HepG2 (cell line): Measurements from ENCODE around the gene UBAP2. TPM values are rescaled to one million over a fixed set of nuclear protein-coding genes. Genes with fewer than 3 reads are reported as not detected.

Experiments used
- ATAC-seq: fragments of 200-7000 bp; cut with Tn5 transposase; 3 replicates; pipeline ENCODE4 v1.9.1; 2020; ENCODE audit warnings: mild to moderate bottlenecking, moderate library complexity
- BruUV-seq: library from RNA; stranded (reverse); fragments of 400-500 nt; replicated peaks from 2 replicates; lab custom pipeline; 2021; lab: Mats Ljungman, UMichigan
- CTCF ChIA-PET: fragments of 300-600 bp; formaldehyde crosslinking; extraction: SDS; loops from one replicate; lab custom pipeline; 2021; ENCODE audit warnings: low total read pairs, inconsistent platforms, low intra/inter-chr PET ratio; lab: Yijun Ruan, JAX
- POLR2A ChIA-PET: fragments of 350-600 bp; sonication (Branson Sonifier 250); formaldehyde crosslinking; loops from one replicate; lab custom pipeline; 2020; ENCODE audit warnings: antibody characterized with exemption, inconsistent platforms; lab: Yijun Ruan, JAX
- DNase-seq: peaks from one replicate; pipeline ENCODE4 v3.0.0-alpha.2; 2015; ENCODE audit warnings: low spot score
- FAIRE-seq: peaks from 3 replicates; lab custom pipeline; 2011; peaks lifted over from hg19 to GRCh38; lab: Jason Lieb, UNC
- H2AFZ ChIP-seq: one replicate; pipeline ENCODE4 v1.6.1; 2011; ENCODE audit warnings: low read length, inconsistent platforms
- H3K27ac ChIP-seq: fragments of 300-600 bp; 3 replicates; pipeline ENCODE4 v1.8.0; 2011; ENCODE audit warnings: mixed run types, mild to moderate bottlenecking, mixed read lengths, low read length, inconsistent platforms; ENCODE audit not compliant: insufficient read depth; ENCODE audit errors: extremely low read length
- H3K27me3 ChIP-seq, 2 experiments: fragments of 200-600 bp in 1 of 2; 2 replicates in 1 of 2; 3 replicates in 1 of 2; pipeline versions ENCODE4 v1.6.0 to v1.8.0; 2011; ENCODE audit warnings: low read length in 2 of 2, mild to moderate bottlenecking in 2 of 2, moderate library complexity in 2 of 2, inconsistent platforms in 1 of 2; ENCODE audit not compliant: insufficient read depth in 2 of 2, control insufficient read depth in 1 of 2
- H3K36me3 ChIP-seq, 2 experiments: fragments of 200-600 bp in 1 of 2; replicated peaks in 1 of 2; 2 replicates in 1 of 2; 3 replicates in 1 of 2; pipeline versions ENCODE4 v1.5.1 to v1.8.0; 2011; ENCODE audit warnings: low read length in 2 of 2, inconsistent platforms in 1 of 2; ENCODE audit not compliant: insufficient read depth in 2 of 2, control insufficient read depth in 1 of 2
- H3K4me1 ChIP-seq: 2 replicates; pipeline ENCODE4 v1.5.1; 2012; ENCODE audit warnings: low read length, inconsistent platforms; ENCODE audit not compliant: insufficient read depth
- H3K4me2 ChIP-seq: 2 replicates; pipeline ENCODE4 v1.6.0; 2011; ENCODE audit warnings: low read depth, low read length, inconsistent platforms
- H3K4me3 ChIP-seq, 3 experiments: fragments of 200-600 bp in 1 of 3; sonication (generic), shearing (Covaris generic) in 1 of 3; replicated peaks in 1 of 3; 2 replicates each; pipeline ENCODE4 v1.5.1; 2011 to 2016; ENCODE audit warnings: low read length in 3 of 3, inconsistent platforms in 2 of 3, low read depth in 2 of 3, mild to moderate bottlenecking in 2 of 3, control low read depth in 1 of 3, mixed read lengths in 1 of 3; ENCODE audit not compliant: insufficient read depth in 1 of 3
- H3K79me2 ChIP-seq: one replicate; pipeline ENCODE4 v1.6.1; 2011; ENCODE audit warnings: low read length, inconsistent platforms; ENCODE audit not compliant: insufficient read depth
- H3K9ac ChIP-seq: 2 replicates; pipeline ENCODE4 v1.6.0; 2011; ENCODE audit warnings: mild to moderate bottlenecking, low read depth, low read length, inconsistent platforms; ENCODE audit not compliant: insufficient read depth
- H3K9me3 ChIP-seq: 2 replicates; pipeline ENCODE4 v1.5.1; 2012; ENCODE audit warnings: mild to moderate bottlenecking, low read length
- H4K20me1 ChIP-seq: 2 replicates; pipeline ENCODE4 v1.6.0; 2011; ENCODE audit warnings: inconsistent platforms, mild to moderate bottlenecking, low read length, moderate library complexity; ENCODE audit not compliant: insufficient read depth
- CEBPG ChIP-seq: IDR thresholded peaks from 2 replicates; pipeline ENCODE4 v1.6.1; 2016
- CREB1 ChIP-seq, 2 experiments: fragments of 450-650 bp in 1 of 2; IDR thresholded peaks; 2 replicates each; pipeline ENCODE4 v1.6.1; 2016 to 2017; ENCODE audit warnings: control low read depth in 1 of 2, mild to moderate bottlenecking in 1 of 2, missing compliant biosample characterization in 1 of 2, missing genetic modification characterization in 1 of 2
- ELF1 ChIP-seq: sonication (generic); formaldehyde crosslinking; IDR thresholded peaks from 2 replicates; pipeline ENCODE4 v1.4.0; 2020; ENCODE audit warnings: missing genetic modification reagents
- KLF11 ChIP-seq: IDR thresholded peaks from 2 replicates; pipeline ENCODE4 v1.6.1; 2016; ENCODE audit warnings: missing compliant biosample characterization
- PPARG ChIP-seq: conservative IDR thresholded peaks from 2 replicates; pipeline ENCODE4 v1.6.1; 2016; ENCODE audit warnings: missing biosample characterization, missing genetic modification reagents
- RFX3 ChIP-seq: IDR thresholded peaks from 2 replicates; pipeline ENCODE4 v1.6.1; 2016; ENCODE audit warnings: missing biosample characterization, missing genetic modification reagents
- SOX6 ChIP-seq, 2 experiments: fragments of 450-650 bp in 1 of 2; sonication (generic) in 1 of 2; formaldehyde crosslinking in 1 of 2; IDR thresholded peaks; 2 replicates each; pipeline versions ENCODE4 v1.4.0 to v1.6.1; 2017 to 2020; ENCODE audit warnings: antibody characterized with exemption in 1 of 2, mild to moderate bottlenecking in 1 of 2, missing genetic modification reagents in 1 of 2
- THYN1 ChIP-seq: sonication (generic); formaldehyde crosslinking; IDR thresholded peaks from 2 replicates; pipeline ENCODE4 v1.8.1; 2023; ENCODE audit warnings: low read depth, mild to moderate bottlenecking, moderate library complexity, missing genetic modification reagents, borderline replicate concordance
- ZNF205 ChIP-seq: IDR thresholded peaks from 2 replicates; pipeline ENCODE4 v1.6.1; 2018; ENCODE audit warnings: missing biosample characterization, missing genetic modification reagents
- WGBS: methylation state at CpG from one replicate; pipeline ENCODE4 v1.1.6; 2017; ENCODE audit warnings: low lambda C conversion rate; 5-methylcytosine and 5-hydroxymethylcytosine counted together
- in situ Hi-C: cut with HindIII; loops from 2 replicates; pipeline ENCODE4 v1.10.0; 2017; ENCODE audit warnings: low pct_unique_long_range_greater_than_20kb; ENCODE audit not compliant: extremely low pct_ligation_motif_present
- intact Hi-C: fragments of 100-400 bp; cut with micrococcal nuclease; formaldehyde crosslinking; loops from one replicate; pipeline ENCODE4 v1.10.0; 2022; ENCODE audit not compliant: unreplicated experiment
- polyA plus RNA-seq, 8 experiments: library from polyadenylated mRNA; depleted of rRNA in 3 of 8; stranded (reverse) in 7 of 8; unstranded in 1 of 8; fragments of >200 nt; fragmentation: Illumina TruSeq in 4 of 8; extraction: Trizol in 4 of 8; gene quantifications; 2 replicates each; pipeline versions ENCODE4 v1.2.1 to v1.2.3, GENCODE V29; 2011 to 2016; ENCODE audit warnings: low read depth in 4 of 8, missing spikeins in 1 of 8, mixed read lengths in 1 of 8; ENCODE audit not compliant: insufficient read depth in 1 of 8
- total RNA-seq, 5 experiments: library from RNA; depleted of rRNA; stranded (reverse); fragments of >200 nt; fragmentation: Illumina TruSeq; extraction: Trizol; gene quantifications; 2 replicates each; pipeline ENCODE4 v1.2.3, GENCODE V29; 2016; ENCODE audit warnings: low read depth in 1 of 5
- TF ChIP-seq, protein P1 (sequence below): sonication (generic); formaldehyde crosslinking; IDR thresholded peaks from one replicate; pipeline ENCODE4 v1.5.1; 2020; ENCODE audit warnings: mild to moderate bottlenecking, missing genetic modification reagents; ENCODE audit errors: not compliant biosample characterization

The UBAP2 gene
- total and polyA plus RNA-seq, 2 of the 13 experiments (the other 11 are each of a cell fraction or from before 2014, with no cell fraction given), result 19.0 to 22.0 TPM

DNA sequence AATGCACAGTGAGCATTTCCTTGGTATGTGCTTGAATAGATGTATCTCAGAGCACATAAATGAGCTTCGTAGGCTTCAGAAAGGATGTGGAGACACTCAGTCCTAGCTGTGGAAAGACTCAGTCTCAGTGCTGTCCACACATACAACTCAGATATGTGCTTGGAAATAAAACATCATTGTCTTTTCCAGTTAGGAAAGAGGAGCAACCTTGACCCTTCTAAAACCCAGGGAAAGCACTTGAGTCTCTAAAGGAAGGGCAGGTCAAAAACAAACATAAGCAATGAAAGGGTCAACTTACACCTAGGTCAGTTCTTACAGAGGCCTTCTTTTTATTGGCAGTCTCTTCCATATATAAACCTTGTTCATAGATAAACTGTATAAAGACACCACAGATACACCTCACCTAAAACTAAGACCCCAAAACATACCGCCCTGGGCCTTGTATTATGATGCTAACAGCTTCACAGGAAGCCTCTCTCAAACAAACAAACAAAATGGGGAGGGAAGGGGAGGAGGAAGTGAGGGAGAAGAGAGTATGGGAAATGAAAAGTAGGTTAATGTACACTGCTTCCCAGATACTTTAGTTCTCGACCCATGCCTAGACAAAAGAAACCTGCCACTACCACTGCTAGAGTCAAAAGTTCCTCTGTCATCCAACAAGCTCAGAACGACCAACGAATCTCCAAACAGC lies 114.4 kb downstream of the UBAP2 start:
- ATAC-seq (peak; percentile 66), FAIRE-seq (peak; percentile 71), DNase-seq (peak; percentile 73)
- BruUV-seq, result no TSS peak
- no peak overlapping the region for H3K4me3 ChIP-seq
- H3K27me3 ChIP-seq, result no peaks in the 10 kb centered on the region
- H3K36me3 ChIP-seq, result peaks cover 26 to 65% of the 10 kb centered on the region in 2 experiments
- ChIA-PET POLR2A (interaction anchor here (1.3 to 1.8 kb wide), 2 partner anchors 114 to 139 kb away, joined by 6 to 11 read pairs; partner anchors contain the start of gene UBAP2), CTCF (no interaction called here)
- peak overlapping the region; percentile 7; the same call in 1 of the 2 replicates for H3K9ac ChIP-seq
- H3K4me2 ChIP-seq, result peak overlapping the region; percentile 15; the same call in 1 of the 2 replicates
- H3K79me2 ChIP-seq, result peaks cover 2% of the 10 kb centered on the region
- no peaks in the 10 kb centered on the region for H4K20me1 ChIP-seq
- peak overlapping the region; percentile 58 for H3K27ac ChIP-seq
- in situ Hi-C loops (no loop called here), intact Hi-C loops (no loop called here)
- no peaks in the 10 kb centered on the region for H3K9me3 ChIP-seq
- WGBS, result 54% methylated on average over 5 of the region's 5 CpGs
- H2AFZ ChIP-seq, result no peak overlapping the region
- H3K4me1 ChIP-seq, result peaks cover 71% of the 10 kb centered on the region
- TF ChIP-seq SOX6 (IDR thresholded peaks at IDR 0.05), result no peak
- peak; percentile 85 for TF ChIP-seq SOX6 (CRISPR knock-in tag; IDR thresholded peaks at IDR 0.05)
- no peak for TF ChIP-seq KLF11
- TF ChIP-seq, protein P1, sequence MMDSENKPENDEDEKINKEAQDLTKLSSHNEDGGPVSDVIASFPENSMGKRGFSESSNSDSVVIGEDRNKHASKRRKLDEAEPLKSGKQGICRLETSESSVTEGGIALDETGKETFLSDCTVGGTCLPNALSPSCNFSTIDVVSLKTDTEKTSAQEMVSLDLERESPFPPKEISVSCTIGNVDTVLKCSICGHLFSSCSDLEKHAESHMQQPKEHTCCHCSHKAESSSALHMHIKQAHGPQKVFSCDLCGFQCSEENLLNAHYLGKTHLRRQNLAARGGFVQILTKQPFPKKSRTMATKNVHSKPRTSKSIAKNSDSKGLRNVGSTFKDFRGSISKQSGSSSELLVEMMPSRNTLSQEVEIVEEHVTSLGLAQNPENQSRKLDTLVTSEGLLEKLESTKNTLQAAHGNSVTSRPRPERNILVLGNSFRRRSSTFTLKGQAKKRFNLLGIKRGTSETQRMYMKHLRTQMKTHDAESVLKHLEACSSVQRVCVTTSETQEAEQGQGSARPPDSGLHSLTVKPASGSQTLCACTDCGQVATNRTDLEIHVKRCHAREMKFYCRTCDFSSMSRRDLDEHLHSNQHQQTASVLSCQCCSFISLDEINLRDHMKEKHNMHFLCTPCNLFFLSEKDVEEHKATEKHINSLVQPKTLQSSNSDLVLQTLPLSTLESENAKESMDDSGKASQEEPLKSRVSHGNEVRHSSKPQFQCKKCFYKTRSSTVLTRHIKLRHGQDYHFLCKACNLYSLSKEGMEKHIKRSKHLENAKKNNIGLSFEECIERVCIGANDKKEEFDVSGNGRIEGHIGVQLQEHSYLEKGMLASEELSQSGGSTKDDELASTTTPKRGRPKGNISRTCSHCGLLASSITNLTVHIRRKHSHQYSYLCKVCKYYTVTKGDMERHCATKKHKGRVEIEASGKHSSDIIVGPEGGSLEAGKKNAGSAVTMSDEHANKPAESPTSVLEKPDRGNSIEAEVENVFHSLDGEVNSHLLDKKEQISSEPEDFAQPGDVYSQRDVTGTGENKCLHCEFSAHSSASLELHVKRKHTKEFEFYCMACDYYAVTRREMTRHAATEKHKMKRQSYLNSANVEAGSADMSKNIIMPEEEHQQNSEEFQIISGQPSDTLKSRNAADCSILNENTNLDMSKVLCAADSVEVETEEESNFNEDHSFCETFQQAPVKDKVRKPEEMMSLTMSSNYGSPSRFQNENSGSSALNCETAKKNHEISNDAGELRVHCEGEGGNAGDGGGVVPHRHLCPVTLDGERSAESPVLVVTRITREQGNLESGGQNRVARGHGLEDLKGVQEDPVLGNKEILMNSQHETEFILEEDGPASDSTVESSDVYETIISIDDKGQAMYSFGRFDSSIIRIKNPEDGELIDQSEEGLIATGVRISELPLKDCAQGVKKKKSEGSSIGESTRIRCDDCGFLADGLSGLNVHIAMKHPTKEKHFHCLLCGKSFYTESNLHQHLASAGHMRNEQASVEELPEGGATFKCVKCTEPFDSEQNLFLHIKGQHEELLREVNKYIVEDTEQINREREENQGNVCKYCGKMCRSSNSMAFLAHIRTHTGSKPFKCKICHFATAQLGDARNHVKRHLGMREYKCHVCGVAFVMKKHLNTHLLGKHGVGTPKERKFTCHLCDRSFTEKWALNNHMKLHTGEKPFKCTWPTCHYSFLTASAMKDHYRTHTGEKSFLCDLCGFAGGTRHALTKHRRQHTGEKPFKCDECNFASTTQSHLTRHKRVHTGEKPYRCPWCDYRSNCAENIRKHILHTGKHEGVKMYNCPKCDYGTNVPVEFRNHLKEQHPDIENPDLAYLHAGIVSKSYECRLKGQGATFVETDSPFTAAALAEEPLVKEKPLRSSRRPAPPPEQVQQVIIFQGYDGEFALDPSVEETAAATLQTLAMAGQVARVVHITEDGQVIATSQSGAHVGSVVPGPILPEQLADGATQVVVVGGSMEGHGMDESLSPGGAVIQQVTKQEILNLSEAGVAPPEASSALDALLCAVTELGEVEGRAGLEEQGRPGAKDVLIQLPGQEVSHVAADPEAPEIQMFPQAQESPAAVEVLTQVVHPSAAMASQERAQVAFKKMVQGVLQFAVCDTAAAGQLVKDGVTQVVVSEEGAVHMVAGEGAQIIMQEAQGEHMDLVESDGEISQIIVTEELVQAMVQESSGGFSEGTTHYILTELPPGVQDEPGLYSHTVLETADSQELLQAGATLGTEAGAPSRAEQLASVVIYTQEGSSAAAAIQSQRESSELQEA, result no peak
- no peak for TF ChIP-seq ZNF205 (CRISPR knock-in tag)
- TF ChIP-seq ELF1 (CRISPR knock-in tag), result no peak
- TF ChIP-seq RFX3 (CRISPR knock-in tag), result no peak
- no peak for TF ChIP-seq CREB1 (IDR thresholded peaks at IDR 0.05)
- peak; percentile 45 for TF ChIP-seq CREB1 (CRISPR knock-in tag; IDR thresholded peaks at IDR 0.05)
- 0 out of 2 replicates have a peak, but pooled peaks have one; percentile 30 for TF ChIP-seq CEBPG (CRISPR knock-in tag)
- TF ChIP-seq THYN1 (CRISPR knock-in tag), result no peak
- TF ChIP-seq PPARG (CRISPR knock-in tag), result peak; percentile 18; the same call in 1 of the 2 replicates
